HS-5 (cell line): Measurements from ENCODE around the gene PI16.
"Not testable (repeated sequence)": the region's sequence is repeated elsewhere in the genome, so short reads cannot be mapped to it uniquely, and the experiment has no call there.

ENCODE experiments used
- DNase-seq: peaks from one replicate; pipeline ENCODE4 v3.0.0-alpha.2; 2012; ENCODE audit warnings: low read depth

PI16 gene

GRCh38 chr6:36928547-36928918, 26.0 kb upstream of the PI16 start:
- no peak for DNase-seq

DNA sequence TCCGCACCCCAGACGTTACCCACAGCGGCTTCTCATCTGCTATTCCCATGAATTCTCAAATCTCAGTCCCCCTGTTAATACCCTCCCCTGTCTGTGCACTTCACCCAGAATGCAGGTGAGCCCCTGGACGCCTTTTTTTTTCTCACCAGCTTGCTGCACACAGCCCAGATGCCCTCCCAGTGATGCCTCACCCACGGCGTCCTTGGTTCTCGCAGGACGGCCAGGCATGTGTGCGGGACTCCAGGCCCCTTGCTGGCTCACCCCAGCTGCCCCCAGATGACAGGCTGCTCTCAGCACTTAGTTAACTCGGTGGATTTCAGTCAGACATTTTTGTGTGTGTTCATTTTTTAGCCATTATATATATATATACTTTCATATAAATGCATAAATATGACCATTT, 25.4 kb upstream of the PI16 start:
- no peak for DNase-seq

DNA sequence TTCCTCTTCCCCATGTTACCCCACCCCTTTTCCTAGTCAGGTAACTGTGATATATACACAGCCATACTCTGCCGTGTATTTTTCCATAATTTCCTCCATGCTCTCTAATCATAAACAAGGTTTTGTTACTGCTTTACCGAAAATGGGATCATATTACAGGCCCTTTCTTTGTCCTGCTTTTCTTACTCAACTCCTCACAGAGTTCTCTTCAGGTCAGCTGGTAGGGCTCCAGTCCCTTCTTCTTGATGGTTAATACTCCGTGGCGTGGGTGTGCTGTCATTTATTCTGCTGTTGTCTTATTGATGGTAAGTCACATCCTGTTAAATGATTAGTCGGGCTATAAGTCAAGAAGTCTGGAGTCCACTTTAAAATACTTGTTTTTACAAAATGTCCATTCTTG, 24.9 kb upstream of the PI16 start:
- no peak for DNase-seq

DNA sequence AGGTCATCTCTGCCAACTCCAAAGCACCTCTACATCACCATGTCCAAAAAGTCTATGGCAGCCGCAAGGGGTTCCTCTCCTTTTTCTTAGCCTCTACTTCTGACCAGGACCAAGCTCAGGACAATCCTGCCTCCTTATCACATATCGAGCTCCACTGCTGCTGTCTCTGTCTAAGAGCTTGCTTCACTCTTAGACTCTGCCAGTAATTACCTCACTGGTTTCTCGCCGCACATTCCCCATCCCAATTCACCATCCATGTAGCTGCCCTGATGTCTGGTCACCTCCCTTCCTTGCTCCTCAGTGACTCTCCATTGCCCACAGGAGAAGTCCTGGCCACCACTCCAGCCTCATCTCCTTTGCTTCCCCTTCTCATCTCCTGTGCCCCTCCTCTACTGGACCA, 24.1 kb upstream of the PI16 start:
- no peak for DNase-seq

DNA sequence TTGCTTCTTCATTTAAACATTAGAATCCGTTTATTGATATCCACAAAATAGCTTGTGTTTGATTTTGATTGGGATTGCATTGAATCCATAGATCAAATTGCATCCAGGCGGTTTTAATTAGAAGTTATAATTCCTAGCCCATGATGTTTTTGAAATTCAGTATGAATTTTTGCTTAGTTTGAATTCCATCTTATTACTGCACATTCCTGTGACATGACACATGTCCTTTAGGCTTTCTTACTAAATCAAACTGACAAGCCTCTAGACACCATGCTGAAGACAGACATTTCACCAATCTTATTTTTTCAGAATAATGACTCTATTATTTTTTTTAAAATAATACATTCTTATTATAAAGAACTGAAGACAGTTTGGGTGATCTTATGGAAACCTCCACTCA, 21.4 kb upstream of the PI16 start:
- DNase-seq = peak; percentile 83

DNA sequence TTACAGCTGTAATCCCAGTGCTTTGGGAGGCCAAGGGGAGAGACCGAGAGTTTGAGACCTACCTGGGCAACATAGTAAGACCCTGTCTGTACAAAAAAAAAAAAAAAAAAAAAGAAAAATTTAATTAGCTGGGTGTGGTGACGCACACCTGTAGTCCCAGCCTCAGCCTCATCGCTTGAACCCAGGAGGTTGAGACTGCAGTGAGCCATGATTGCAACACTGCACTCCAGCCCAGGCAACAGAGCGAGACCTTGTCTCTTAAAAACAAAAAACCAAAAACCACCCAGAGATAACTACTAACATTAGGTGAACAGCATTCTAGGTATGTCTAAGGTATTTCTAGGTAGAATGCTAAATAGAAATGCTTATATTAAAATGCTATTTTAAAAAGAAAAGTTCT, 21.0 kb upstream of the PI16 start:
- no peak for DNase-seq

- DNase-seq = no peak
Observed at GRCh38 chr6:36934901-36935300, 19.6 kb upstream of the PI16 start.

GRCh38 chr6:36936824-36937223, 17.7 kb upstream of the PI16 start:
- no peak for DNase-seq

DNA sequence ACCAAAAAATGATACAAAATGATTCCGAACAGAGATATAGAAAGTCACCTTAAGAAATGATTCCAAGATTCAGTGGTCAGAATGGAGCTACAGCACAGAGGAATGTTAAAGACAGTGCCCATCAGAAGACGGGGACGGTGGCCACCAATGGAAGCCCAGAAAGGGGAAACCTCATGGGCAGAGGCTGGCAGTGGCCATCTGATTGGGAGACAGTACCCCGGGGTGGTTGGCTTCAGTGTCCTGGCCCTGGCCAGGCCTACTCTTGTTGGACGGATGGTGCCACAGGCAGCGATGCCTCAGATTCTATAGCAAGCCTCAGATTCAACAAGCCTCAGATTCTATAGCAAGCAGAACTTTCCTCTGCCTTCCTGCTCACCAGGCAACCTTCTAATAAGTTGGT, 16.6 kb upstream of the PI16 start:
- DNase-seq = no peak

- DNase-seq = peak; percentile 57
Observed at GRCh38 chr6:36938536-36938935, 16.0 kb upstream of the PI16 start.

- DNase-seq = not testable (repeated sequence)
Observed at GRCh38 chr6:36939005-36939404, 15.5 kb upstream of the PI16 start.

- DNase-seq = no peak
Observed at GRCh38 chr6:36940027-36940426, 14.5 kb upstream of the PI16 start.

DNA sequence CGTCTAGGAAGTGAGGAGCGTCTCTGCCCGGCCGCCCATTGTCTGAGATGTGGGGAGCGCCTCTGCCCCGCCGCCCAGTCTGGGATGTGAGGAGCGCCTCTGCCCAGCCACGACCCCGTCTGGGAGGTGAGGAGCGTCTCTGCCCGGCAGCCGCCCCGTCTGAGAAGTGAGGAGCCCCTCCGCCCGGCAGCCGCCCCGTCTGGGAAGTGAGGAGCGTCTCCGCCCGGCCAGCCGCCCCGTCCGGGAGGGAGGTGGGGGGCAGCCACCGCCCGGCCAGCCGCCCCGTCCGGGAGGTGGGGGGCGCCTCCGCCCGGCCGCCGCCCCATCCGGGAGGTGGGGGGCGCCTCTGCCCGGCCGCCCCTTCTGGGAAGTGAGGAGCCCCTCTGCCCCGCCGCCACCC, 13.0 kb upstream of the PI16 start:
- DNase-seq = not testable (repeated sequence)

DNA sequence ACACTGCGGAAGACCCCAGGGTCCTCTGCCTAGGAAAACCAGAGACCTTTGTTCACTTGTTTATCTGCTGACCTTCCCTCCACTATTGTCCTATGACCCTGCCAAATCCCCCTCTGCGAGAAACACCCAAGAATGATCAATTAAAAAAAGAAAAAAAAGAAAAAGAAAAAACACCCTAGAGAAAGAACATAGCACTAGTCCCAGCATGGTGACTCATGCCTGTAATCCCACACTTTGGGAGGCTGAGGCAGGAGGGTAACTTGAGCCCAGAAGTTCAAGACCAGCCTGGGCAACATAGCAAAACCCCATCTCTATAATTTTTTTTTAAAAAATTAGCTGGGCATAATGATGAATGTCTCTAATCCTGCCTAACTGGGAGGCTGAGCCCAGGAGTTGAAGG, 12.2 kb upstream of the PI16 start:
- DNase-seq = not testable (repeated sequence)

DNA sequence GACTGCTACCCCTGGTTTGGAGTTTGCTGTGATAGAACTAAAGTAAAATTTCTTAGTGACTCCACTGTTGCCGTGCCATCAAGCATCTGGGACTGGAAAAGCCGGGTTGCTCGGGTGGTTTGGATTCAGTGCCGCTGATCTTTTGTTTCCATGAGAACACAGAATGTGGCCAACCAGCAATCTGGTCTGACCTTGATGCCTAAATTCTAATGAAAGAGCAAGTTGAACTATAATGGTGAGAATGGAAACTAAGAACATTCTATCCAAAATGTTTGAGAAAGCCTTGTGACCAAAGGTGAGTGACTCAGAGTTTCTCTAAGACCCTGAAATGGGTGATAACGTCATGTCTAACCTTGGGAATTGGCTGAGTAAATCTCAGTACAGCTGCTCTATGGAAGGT, 9.9 kb upstream of the PI16 start:
- no peak for DNase-seq

GRCh38 chr6:36945301-36945700, 9.2 kb upstream of the PI16 start:
- no peak for DNase-seq

DNA sequence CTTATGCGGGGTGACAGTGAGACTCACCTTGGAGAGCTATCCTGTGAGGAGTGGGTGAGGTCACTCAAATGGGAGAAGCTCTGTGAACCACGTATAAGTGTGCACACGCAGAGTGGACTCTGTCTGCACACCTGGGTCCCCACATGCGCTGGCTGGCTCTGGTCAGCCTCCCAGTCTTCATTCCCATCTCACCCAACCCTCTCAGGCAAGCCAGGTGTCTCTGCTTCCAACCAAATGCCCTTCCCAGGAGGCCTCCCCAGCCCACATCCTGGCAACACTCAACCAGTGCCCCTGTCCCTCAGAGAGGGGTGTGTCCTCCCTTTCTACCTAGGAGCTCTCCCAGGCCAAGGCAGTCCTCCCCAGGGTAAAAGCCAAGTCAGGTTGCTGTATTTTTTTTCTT, 8.0 kb upstream of the PI16 start:
- DNase-seq = no peak

- DNase-seq = no peak
Observed at GRCh38 chr6:36947570-36948351, 6.8 kb upstream of the PI16 start.

DNA sequence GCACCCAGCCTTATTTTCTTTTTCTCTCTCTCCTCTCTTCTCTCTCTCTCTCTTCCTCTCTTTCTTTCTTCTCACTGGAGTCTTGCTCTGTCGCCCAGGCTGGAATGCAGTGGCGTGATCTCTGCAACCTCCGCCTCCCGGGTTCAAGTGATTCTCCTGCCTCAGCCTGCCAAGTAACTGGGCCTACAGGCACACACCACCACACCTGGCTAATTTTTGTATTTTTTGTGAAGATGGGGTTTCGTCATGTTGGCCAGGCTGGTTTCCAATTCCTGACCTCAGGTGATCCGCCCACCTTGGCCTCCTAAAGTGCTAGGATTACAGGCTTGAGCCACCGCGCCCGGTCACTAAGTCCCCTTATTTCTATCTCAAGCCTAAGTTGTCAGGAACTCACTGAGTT, 5.5 kb upstream of the PI16 start:
- not testable (repeated sequence) for DNase-seq

DNA sequence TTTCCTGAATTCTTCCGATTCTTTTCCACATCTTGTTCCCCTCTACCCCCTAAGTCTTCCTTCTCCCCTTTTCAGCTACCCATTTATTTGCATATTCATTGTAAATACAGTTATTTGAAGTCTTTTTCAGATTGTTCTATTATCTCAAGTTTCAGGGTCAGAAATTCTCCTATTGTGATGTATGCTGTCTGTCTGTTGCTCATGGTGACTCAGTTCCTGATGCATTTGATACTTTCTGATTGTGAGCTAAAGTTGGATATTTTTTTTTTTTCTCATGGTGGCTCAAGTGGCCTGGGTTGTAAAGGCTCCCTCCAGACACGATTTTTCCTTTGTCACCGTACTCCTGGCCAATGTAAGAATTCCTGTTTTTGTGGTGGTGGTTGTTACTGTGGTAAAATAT, 4.9 kb upstream of the PI16 start:
- peak; percentile 46 for DNase-seq

DNA sequence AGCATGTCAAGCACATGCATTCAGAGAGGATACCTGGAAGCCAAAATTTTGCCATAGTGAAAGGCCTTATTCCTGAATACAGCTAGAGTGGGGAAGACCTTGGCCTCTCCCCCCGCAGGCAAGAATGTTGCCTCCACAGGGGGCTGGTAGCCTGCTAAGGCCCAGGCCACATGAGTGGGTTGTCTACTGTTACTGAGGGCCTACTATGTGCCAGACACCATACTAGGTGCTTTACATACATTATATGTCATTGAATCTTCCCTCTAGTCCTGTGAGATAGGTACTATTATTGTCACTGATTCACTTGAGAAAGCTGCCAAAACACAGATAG, 642 bp upstream of the PI16 start:
- no peak for DNase-seq

- no peak for DNase-seq
Observed at GRCh38 chr6:36955136-36955535, 598 bp downstream of the PI16 start.

DNA sequence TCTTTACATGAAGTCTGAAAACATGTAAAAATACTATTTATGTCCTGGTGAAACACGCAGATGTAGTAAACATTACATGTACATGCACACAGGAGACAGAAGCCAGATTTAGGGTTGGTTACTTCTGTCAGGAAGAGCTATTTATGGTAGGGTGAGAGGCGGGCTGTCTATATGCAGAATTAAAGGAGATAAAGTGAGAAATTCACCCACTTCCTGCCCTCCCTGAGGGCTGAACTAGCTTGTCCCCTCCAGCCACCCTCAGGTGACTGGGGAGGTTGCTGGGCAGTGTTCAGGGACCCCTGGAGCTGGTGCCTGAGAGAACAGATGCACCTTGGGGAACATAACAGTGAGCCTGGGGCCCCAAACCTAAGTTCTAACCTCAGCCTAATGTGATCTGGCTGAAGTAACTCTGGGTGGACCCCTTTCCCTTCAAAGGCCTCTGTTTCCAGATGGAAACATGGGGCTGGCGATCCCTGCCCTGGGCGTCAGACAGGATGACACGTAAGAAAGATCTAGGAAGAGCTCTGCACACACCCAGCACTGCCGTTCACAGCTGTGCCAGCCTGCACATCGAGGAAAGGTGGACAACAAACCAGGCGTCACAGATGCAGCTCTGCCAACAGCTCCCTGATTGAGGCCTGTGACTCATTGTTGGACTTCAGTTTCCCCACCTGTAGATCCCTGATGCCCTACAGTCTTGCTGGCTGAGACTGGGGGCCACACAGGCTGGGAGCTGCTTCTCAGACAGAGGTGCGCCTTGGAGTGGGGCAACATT, 1.3 kb downstream of the PI16 start:
- no peak for DNase-seq

GRCh38 chr6:36956446-36956820, 1.9 kb downstream of the PI16 start:
- DNase-seq = no peak
